IMR-90 (cell line): ENCODE results near the gene TMEM30A.

Source experiments
- BHLHE40 ChIP-seq: fragments of 150-350 bp; IDR thresholded peaks from 2 replicates; pipeline ENCODE4 v1.6.1; 2016; ENCODE audit warnings: mild to moderate bottlenecking, low read depth, low read length
- MAFK ChIP-seq: IDR thresholded peaks from 2 replicates; pipeline ENCODE4 v1.6.1; 2012; ENCODE audit warnings: low read depth, low read length, improper control_type of control experiment
- NFE2L2 ChIP-seq: fragments of 150-350 bp; IDR thresholded peaks from 2 replicates; pipeline ENCODE4 v1.6.1; 2016; ENCODE audit warnings: low read depth, mild to moderate bottlenecking, low read length
- POLR2A ChIP-seq: IDR thresholded peaks from 2 replicates; pipeline ENCODE4 v1.6.1; 2012; ENCODE audit warnings: mild to moderate bottlenecking, low read depth, low read length
- SMC3 ChIP-seq: fragments of 150-350 bp; IDR thresholded peaks from 2 replicates; pipeline ENCODE4 v1.6.1; 2016; ENCODE audit warnings: low read depth, mild to moderate bottlenecking, antibody characterized with exemption, low read length, moderate library complexity
- TF ChIP-seq, protein P1 (sequence below): conservative IDR thresholded peaks from 2 replicates; pipeline ENCODE4 v1.5.1; 2012; ENCODE audit warnings: mild to moderate bottlenecking, low read depth, low read length, improper control_type of control experiment
- TF ChIP-seq, protein P2 (sequence below): fragments of 150-350 bp; IDR thresholded peaks from 2 replicates; pipeline ENCODE4 v1.6.1; 2017; ENCODE audit warnings: mild to moderate bottlenecking, antibody characterized with exemption, low read length, low read depth

- TF ChIP-seq, protein P1, sequence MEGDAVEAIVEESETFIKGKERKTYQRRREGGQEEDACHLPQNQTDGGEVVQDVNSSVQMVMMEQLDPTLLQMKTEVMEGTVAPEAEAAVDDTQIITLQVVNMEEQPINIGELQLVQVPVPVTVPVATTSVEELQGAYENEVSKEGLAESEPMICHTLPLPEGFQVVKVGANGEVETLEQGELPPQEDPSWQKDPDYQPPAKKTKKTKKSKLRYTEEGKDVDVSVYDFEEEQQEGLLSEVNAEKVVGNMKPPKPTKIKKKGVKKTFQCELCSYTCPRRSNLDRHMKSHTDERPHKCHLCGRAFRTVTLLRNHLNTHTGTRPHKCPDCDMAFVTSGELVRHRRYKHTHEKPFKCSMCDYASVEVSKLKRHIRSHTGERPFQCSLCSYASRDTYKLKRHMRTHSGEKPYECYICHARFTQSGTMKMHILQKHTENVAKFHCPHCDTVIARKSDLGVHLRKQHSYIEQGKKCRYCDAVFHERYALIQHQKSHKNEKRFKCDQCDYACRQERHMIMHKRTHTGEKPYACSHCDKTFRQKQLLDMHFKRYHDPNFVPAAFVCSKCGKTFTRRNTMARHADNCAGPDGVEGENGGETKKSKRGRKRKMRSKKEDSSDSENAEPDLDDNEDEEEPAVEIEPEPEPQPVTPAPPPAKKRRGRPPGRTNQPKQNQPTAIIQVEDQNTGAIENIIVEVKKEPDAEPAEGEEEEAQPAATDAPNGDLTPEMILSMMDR = no peak
- TF ChIP-seq, protein P2, sequence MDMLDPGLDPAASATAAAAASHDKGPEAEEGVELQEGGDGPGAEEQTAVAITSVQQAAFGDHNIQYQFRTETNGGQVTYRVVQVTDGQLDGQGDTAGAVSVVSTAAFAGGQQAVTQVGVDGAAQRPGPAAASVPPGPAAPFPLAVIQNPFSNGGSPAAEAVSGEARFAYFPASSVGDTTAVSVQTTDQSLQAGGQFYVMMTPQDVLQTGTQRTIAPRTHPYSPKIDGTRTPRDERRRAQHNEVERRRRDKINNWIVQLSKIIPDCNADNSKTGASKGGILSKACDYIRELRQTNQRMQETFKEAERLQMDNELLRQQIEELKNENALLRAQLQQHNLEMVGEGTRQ = no peak
- TF ChIP-seq SMC3 (no peak), MAFK (no peak), BHLHE40 (no peak), POLR2A (no peak), NFE2L2 (no peak)
These were observed 3.4 kb upstream of the TMEM30A start for GRCh38 chr6:75288023-75288422.
